Omental fat pad (tissue), 4 donors: Measurements from ENCODE around the gene RPP25L. TPM values are rescaled to one million over a fixed set of nuclear protein-coding genes. Genes with fewer than 3 reads are reported as not detected.

Experiments used
- ATAC-seq: fragments of 150-250 bp; one replicate; pipeline ENCODE4 v1.9.1; 2016; ENCODE audit warnings: mild to moderate bottlenecking, moderate library complexity; ENCODE audit not compliant: low FRiP score
- DNase-seq: peaks from one replicate; pipeline ENCODE4 v3.0.0-alpha.2; 2019; ENCODE audit warnings: low spot score
- CTCF ChIP-seq, 3 donors: fragments of 450-650 bp; IDR thresholded peaks; one replicate each; pipeline ENCODE4 v1.5.1; 2016 to 2017; ENCODE audit warnings: antibody characterized with exemption in 3 of 3, mild to moderate bottlenecking in 3 of 3, moderate library complexity in 2 of 3
- total RNA-seq, 4 donors: library from RNA; depleted of rRNA; stranded (reverse); fragments of >200 nt; gene quantifications; one replicate each; pipeline ENCODE4 v1.1.0, GENCODE V29; 2016

The RPP25L gene
- total RNA-seq, 4 donors from 2014 or later, result 13.3 to 28.1 (median 23.1) TPM

- TF ChIP-seq CTCF (IDR thresholded peaks at IDR 0.05), result no peak
- DNase-seq (no peak), ATAC-seq (peak; percentile 42)
These were observed 22.1 kb downstream of the RPP25L start, which contains the start of gene CNTFR for GRCh38 chr9:34589636-34590380. Gene CNTFR (minus strand): TSS chr9:34589724. CDS start chr9:34568981, 20,743 bp downstream.

- no peak for TF ChIP-seq CTCF (IDR thresholded peaks at IDR 0.05)
- no peak for ATAC-seq
- DNase-seq, result no peak
These were observed 22.9 kb downstream of the RPP25L start for GRCh38 chr9:34588671-34589635.

GRCh38 chr9:34587271-34587670 lies 24.6 kb downstream of the RPP25L start:
- no peak for TF ChIP-seq CTCF (IDR thresholded peaks at IDR 0.05)
- DNase-seq, result no peak

GRCh38 chr9:34585946-34586669 lies 25.8 kb downstream of the RPP25L start:
- TF ChIP-seq CTCF (IDR thresholded peaks at IDR 0.05), result no peak
- DNase-seq (no peak), ATAC-seq (no peak)

More at GRCh38 chr9:34587271-34587670, 24.6 kb downstream of the RPP25L start:
- ATAC-seq, result no peak

GRCh38 chr9:34584970-34585369 lies 26.9 kb downstream of the RPP25L start:
- no peak for ATAC-seq
- DNase-seq, result no peak
- no peak for TF ChIP-seq CTCF (IDR thresholded peaks at IDR 0.05)

- no peak for DNase-seq
- TF ChIP-seq CTCF (IDR thresholded peaks at IDR 0.05), result no peak
These were observed 29.1 kb downstream of the RPP25L start for GRCh38 chr9:34582787-34583186.

More at GRCh38 chr9:34582787-34583186, 29.1 kb downstream of the RPP25L start:
- no peak for ATAC-seq
